HG03135 (cell line): ENCODE data around the gene MACROD2.
A peak's percentile ranks its signal among the peaks of the same experiment; 100 is the strongest.

Source experiments
- ATAC-seq: cut with Tn5 transposase; IDR thresholded peaks from one replicate; pipeline ENCODE4 v1.9.1; 2021; ENCODE audit warnings: mild to moderate bottlenecking, moderate library complexity; ENCODE audit not compliant: unreplicated experiment

The MACROD2 gene

GRCh38 chr20:15289337-15289736 lies 1294.0 kb downstream of the MACROD2 start:
- no peak for ATAC-seq

GRCh38 chr20:15292405-15292804 lies 1297.1 kb downstream of the MACROD2 start:
- ATAC-seq = no peak

GRCh38 chr20:15296422-15296821 lies 1301.1 kb downstream of the MACROD2 start:
- no peak for ATAC-seq

- no peak for ATAC-seq
Observed at GRCh38 chr20:15297059-15297875, 1302.0 kb downstream of the MACROD2 start.

- no peak for ATAC-seq
Observed at GRCh38 chr20:15302075-15302474, 1306.8 kb downstream of the MACROD2 start.

GRCh38 chr20:15310361-15310760 lies 1315.0 kb downstream of the MACROD2 start:
- ATAC-seq = no peak

- ATAC-seq = no peak
Observed at GRCh38 chr20:15316556-15316955, 1321.2 kb downstream of the MACROD2 start.

- ATAC-seq = peak; percentile 84
Observed at GRCh38 chr20:15317546-15318232, 1322.4 kb downstream of the MACROD2 start.

GRCh38 chr20:15318682-15319081 lies 1323.4 kb downstream of the MACROD2 start:
- ATAC-seq = no peak

- ATAC-seq = no peak
Observed at GRCh38 chr20:15319439-15319838, 1324.1 kb downstream of the MACROD2 start.

- no peak for ATAC-seq
Observed at GRCh38 chr20:15320941-15321340, 1325.6 kb downstream of the MACROD2 start.

GRCh38 chr20:15327123-15327522 lies 1331.8 kb downstream of the MACROD2 start:
- no peak for ATAC-seq

GRCh38 chr20:15328084-15328483 lies 1332.8 kb downstream of the MACROD2 start:
- no peak for ATAC-seq

GRCh38 chr20:15332711-15333160 lies 1337.4 kb downstream of the MACROD2 start:
- no peak for ATAC-seq

- no peak for ATAC-seq
Observed at GRCh38 chr20:15333170-15333569, 1337.9 kb downstream of the MACROD2 start.

- ATAC-seq = no peak
Observed at GRCh38 chr20:15336011-15336410, 1340.7 kb downstream of the MACROD2 start.

- ATAC-seq = no peak
Observed at GRCh38 chr20:15336536-15336935, 1341.2 kb downstream of the MACROD2 start.

- ATAC-seq = no peak
Observed at GRCh38 chr20:15339264-15339663, 1343.9 kb downstream of the MACROD2 start.

GRCh38 chr20:15342991-15343523 lies 1347.7 kb downstream of the MACROD2 start:
- no peak for ATAC-seq

- no peak for ATAC-seq
Observed at GRCh38 chr20:15345287-15345686, 1350.0 kb downstream of the MACROD2 start.

GRCh38 chr20:15346657-15347280 lies 1351.5 kb downstream of the MACROD2 start:
- no peak for ATAC-seq
